GM18505 (cell line): Measurements from ENCODE around the gene SPECC1L.

Experiments
- ATAC-seq: cut with Tn5 transposase; IDR thresholded peaks from one replicate; pipeline ENCODE4 v1.9.1; 2021; ENCODE audit not compliant: unreplicated experiment
- POLR2A ChIP-seq: IDR thresholded peaks from 4 replicates; pipeline ENCODE4 v1.6.1; 2011; ENCODE audit warnings: borderline replicate concordance; ENCODE audit not compliant: insufficient read depth, insufficient read length; ENCODE audit errors: extremely low read depth

The SPECC1L gene

GRCh38 chr22:24426436-24426835 is 155.8 kb downstream of the SPECC1L start:
- ATAC-seq, result no peak
- TF ChIP-seq POLR2A, result no peak

DNA sequence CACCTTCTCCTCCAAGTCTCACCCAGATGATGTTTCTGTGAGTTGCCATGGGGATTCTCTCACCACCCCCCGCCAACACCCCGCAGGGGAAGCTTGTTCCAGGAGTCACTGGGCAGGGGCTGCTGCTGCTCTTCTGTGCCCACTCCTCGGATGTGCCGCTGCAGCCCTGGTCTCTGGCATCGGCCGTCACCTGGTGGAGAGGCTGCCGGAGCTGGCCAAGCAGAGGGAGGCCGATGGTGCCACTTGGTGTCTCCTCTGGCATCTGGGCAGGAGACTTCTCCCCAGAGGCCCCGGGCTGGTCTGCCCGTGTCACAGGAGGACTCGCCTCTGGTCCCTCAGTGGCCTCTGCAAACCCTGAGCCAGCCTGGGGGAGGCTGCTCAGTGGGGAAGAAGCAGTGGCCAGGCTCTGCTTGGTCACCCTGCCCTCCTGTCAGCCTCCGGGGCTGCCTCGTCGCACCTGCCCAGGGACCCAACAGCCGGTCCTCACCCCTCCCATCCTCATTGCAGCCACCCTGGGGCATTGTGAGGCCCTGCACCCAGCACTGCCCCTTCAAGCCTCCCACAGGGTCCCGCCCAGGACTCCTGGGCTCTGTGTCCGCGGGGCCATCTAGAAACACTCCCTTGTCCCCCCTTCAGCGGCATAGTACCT is 156.3 kb downstream of the SPECC1L start:
- no peak for ATAC-seq
- TF ChIP-seq POLR2A, result no peak

DNA sequence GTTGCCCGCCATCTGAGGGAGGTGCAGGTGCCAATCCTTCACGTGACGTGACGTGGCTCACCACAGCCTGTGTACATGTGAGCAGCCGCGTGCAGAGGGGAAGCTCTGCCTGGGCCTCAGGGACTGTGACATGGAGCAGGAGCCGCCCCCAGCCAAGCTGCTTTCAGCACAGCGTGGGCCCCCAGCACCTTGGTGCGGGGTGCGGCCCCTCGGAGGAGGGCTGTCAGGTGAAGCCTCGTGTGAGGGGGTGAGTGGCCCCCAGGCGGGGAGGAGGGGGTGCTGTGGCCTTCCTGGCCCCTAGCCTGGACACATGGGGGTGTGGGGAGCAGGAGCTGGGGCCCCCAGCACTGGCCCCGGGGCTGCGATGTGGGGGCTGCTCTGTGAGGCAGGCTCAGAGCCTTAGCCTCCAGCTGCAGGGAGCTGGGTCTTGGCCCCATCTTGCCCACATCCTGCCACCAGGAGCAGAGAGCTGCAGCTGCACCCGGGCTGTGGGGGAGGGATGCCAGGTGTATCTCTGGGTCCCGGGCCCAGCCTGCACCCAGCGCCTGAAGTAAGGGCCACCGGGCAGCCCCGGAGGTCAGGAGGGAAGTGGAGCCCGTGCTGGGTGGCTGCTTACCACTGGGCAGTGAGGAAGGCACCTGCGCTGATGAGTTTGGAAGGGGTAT is 157.0 kb downstream of the SPECC1L start, which contains the start of gene ADORA2A:
Gene ADORA2A, plus strand, starts transcription at position 100 of the 665 bp plus-strand sequence. CDS start 5,806 bp downstream, outside the sequence.
- TF ChIP-seq POLR2A, result peak; percentile 25
- ATAC-seq, result peak; percentile 49

DNA sequence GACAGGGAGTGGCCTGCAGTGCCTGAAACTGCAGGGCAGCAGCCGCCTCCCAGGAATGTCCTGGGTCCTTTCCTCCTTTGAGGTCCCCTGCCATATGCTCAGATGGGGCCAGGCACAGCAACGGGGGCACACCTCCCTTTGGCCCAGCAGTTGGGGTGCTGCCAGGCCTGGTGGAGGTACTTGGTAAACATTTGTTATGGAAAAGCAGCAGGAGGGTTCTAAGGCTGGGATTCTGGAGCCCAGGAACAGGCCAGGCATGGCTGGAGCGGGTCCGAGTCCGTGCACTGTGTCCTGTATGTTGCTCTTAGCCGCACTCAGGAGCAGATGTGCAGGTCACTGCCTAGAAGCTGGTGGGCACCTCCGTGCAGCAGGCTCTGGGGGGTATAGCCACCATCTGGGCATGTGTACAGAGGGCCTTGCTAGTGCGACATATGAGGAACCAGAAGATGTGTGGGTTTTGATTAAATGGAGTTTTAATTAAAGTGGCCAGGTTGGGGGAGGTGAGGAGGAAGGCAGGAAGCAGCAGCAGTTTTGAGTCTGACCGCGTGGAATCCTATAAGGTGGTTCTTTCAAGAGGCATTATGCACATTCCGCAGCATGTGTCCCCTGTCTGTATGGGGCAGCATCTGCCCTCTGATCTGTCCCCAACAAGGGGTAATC is 158.2 kb downstream of the SPECC1L start:
- no peak for TF ChIP-seq POLR2A
- no peak for ATAC-seq

GRCh38 chr22:24429411-24430365 is 159.1 kb downstream of the SPECC1L start:
- no peak for ATAC-seq
- no peak for TF ChIP-seq POLR2A

DNA sequence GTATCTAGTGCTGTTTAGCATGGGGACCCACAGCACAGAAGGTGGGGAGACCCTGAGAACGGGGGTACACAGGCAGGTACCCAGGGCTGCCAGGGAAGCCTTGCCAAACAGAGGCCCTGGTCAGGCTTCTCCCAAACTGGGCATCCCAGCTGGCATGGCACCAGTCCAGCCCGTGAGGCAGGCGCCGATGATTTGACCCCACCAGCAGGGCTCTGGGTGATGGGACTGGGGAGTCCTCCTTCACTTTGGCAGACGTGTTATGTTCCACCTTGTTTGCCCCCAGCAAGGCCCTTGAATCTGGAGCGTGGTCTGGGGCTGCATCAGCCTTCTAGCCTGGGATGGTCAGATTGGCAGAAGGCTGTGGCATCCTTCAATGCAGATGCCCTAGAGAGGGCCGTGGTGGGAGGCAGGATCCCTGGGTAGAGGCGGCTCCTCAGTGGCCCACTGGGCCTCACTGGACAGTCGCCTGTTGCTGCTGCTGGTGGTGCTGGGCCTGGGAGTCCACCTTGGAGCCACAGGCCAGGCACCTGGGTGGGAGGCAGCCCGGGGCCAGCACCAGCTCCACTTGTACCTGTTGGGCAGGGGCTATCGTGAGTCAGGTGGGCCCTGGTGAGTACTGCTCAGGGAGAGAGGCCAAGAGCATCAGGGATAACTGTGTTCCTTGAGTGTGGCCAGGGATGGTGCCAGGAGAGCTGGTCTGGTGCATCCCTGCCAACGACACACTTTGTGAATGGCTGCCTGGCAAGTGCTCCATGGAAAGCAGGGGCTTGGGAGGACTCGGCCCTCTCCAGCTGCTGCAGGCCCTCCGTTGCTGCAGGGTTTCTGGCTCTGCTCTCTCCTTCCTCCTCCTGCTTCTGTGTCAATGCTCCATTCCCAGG is 160.0 kb downstream of the SPECC1L start:
- ATAC-seq, result no peak
- no peak for TF ChIP-seq POLR2A

DNA sequence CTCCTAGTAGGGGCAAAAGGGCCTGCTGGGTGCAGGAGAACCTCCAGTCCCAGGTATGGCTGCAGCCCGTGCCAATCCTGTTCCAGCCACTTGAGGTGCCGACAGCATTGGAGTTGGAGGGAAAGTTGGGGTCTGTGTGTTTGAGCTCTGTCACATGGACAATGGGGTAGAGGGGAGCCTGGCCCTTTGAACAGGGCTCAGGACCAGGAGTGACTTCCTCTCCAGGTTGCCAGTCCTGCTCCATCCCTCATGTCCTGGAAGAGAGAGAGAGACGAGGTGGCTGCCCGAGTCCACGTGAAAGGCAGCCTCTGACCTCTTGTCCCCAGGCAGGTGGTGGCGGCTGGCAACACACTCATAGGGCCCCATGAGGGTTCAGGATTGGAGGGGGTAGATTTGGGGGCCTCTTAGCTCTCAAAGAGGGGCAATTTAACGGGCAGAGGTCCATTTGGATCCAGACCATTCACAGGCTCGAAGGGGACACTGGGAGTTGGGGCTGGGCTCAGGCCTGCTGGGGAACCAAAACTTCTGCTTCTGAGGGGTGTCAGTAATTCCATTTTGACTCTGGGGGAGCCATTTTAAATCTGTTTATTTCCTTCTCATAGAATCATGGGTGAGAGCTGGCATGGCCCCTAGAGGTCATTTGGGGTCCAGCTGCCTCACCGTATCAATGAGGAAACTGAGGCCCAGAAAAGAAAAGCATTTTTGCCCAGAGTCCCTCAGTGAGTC is 160.8 kb downstream of the SPECC1L start:
- ATAC-seq, result no peak
- no peak for TF ChIP-seq POLR2A

GRCh38 chr22:24432059-24432853 is 161.6 kb downstream of the SPECC1L start:
- ATAC-seq, result no peak
- TF ChIP-seq POLR2A, result no peak

DNA sequence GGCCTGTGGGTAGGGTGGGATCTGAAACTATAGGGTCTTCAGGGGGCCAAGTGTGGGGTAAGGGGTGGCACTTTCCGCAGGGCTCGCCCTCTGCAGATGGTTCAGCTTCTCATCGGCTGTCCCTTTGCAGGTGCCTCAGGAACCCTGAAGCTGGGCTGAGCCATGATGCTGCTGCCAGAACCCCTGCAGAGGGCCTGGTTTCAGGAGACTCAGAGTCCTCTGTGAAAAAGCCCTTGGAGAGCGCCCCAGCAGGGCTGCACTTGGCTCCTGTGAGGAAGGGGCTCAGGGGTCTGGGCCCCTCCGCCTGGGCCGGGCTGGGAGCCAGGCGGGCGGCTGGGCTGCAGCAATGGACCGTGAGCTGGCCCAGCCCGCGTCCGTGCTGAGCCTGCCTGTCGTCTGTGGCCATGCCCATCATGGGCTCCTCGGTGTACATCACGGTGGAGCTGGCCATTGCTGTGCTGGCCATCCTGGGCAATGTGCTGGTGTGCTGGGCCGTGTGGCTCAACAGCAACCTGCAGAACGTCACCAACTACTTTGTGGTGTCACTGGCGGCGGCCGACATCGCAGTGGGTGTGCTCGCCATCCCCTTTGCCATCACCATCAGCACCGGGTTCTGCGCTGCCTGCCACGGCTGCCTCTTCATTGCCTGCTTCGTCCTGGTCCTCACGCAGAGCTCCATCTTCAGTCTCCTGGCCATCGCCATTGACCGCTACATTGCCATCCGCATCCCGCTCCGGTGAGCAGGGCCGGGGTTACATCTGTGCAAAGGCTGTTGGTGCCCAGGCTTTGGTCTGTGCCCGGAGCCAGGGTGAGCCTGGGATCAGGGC is 162.6 kb downstream of the SPECC1L start:
- no peak for ATAC-seq
- no peak for TF ChIP-seq POLR2A

DNA sequence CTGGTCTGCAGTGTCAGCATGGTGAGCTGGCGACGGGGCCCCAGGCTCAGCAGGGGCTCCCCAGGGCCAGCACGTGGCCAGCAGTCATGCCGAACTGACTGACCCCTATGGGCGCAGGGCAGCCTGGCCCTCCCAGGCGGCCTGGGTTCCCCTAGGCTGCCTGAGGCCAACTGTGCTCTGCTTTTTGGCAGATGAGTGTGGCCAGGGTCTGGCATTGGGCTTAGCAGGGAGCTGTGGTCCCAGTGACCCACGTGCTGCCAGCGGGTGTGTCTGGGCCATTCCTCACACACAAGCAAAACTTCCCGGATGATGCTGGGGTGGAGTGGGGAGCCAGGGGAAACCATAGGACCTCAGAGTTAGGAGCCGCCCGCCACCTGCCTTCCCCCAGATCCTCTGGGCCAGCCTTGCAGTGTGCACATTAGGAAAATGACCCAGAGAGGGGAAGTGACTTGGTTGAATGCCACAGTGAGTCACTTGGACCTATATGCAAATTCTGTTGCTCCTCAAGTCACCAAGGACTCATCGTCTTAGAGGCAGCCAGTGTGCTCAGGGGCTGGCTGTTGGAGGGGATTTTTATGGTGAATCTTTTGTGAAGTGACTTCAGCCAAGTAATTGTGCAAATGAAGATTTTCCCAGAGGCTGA is 163.3 kb downstream of the SPECC1L start:
- TF ChIP-seq POLR2A, result peak; percentile 86
- peak; percentile 59 for ATAC-seq
